Measurements from ENCODE around the gene HS3ST2. TPM values are rescaled to one million over a fixed set of nuclear protein-coding genes. Genes with fewer than 3 reads are reported as not detected.
"Not testable (repeated sequence)": the region's sequence is repeated elsewhere in the genome, so short reads cannot be mapped to it uniquely, and the experiment has no call there.

The HS3ST2 gene
- total RNA-seq, 1 donor from 2014 or later: 4.1 TPM

DNA sequence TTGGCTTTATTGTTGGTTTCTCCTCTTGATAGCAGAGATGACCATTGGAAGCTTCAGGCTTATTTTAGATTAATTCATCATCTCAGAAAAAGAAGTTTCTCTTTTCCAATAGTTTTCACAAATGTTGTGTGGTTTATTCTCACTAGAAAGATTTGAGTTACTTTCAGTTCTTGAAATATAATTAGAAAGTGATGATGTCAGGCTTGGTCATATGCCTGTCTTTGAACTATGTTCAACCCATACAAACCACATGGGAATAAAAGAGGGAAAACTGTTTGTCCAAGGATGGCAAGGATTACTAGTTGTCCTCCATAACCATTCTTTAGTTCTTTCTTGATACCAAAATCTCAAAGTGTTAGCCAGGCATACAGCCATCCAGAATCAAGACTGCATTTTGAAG, 3.7 kb upstream of the HS3ST2 start:
- DNase-seq (ENCODE audit: low spot score in 2 of 2): no peak
- no peak for FAIRE-seq

DNA sequence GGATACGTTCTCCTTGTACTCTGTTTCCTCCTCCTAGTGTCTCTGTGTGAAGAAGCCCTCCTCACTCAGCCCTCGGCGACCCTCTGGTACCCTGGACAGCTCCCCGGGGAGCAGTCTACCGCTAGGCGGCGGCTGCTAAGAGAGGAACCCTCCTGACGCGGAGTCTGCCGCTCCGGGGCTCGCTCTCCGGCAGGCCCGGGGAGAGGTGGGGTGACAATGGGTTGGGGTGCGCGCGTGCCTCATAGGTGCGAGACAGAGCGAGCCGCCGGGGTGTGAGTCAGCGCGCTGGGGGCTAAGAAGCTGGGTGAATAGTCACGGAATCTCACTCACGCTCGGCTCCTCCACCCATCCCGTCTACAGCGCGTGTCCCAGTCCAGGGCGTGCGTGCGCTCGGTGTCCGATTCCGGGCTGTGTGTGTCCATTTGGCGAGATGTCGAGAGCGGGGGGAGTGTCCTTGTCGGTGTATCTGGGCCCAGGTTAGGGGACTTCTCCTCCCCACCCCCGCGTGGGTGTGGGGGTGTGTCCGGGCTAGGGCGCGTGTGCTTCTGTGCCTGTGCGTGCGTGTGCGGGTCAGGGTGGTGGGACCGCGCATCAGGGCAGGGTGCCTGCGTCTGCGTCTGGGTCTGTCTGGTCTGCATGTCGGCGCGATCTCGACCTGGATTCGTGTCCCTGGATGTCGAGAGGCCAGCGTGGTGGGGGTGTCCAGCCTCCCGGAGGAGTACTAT, 577 bp upstream of the HS3ST2 start:
- DNase-seq (ENCODE audit: low spot score in 2 of 2) (peak; percentile 50), FAIRE-seq (no peak)

DNA sequence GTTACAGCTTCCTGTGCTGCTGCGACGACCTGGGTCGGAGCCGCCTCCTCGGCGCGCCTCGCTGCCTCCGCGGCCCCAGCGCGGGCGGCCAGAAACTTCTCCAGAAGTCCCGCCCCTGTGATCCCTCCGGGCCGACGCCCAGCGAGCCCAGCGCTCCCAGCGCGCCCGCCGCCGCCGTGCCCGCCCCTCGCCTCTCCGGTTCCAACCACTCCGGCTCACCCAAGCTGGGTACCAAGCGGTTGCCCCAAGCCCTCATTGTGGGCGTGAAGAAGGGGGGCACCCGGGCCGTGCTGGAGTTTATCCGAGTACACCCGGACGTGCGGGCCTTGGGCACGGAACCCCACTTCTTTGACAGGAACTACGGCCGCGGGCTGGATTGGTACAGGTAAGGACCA, 746 bp downstream of the HS3ST2 start:
- FAIRE-seq: no peak
- DNase-seq (ENCODE audit: low spot score in 2 of 2): peak in 1 of 2 donors; percentile 9

DNA sequence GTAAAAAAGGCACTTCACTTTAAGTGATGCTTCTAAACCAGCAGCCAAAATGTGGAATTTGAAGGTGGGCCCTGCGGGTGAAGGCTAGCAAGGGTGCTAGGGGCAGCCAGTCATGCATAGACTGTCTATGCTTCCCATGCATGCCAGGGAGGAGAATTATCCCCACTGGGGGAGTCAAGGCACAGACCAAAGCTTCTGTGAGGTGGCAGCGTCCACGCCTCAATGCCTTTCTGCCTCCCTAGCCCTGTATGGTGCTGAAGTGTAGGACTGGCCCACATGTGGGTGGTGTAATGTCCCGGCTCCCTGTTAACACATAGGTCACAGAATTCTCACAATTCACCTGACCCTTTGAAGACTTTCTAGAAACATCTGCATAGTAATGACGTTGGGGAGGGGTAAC, 1.9 kb downstream of the HS3ST2 start:
- DNase-seq (ENCODE audit: low spot score in 2 of 2): no peak
- FAIRE-seq: no peak

DNA sequence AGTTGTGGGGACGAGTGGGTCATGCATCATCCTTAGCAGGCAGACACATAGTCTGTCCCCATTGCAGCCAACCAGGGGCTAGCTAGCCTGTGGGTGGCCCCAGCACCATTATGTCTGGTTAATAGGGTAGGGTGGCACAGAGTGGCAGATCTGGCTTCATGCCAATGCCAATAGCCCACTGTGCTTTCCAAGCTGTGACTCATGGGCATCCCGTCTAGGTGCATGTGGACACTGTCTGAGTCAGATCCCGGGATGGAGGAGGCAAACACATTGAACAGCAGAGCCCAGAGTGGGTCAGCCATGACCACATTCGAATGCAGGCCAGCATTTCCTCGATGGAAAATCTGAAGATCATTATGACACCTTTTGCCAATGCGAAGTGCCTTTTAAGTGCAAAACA, 2.5 kb downstream of the HS3ST2 start:
- no peak for FAIRE-seq
- DNase-seq (ENCODE audit: low spot score in 2 of 2): peak in 1 of 2 donors; percentile 8

DNA sequence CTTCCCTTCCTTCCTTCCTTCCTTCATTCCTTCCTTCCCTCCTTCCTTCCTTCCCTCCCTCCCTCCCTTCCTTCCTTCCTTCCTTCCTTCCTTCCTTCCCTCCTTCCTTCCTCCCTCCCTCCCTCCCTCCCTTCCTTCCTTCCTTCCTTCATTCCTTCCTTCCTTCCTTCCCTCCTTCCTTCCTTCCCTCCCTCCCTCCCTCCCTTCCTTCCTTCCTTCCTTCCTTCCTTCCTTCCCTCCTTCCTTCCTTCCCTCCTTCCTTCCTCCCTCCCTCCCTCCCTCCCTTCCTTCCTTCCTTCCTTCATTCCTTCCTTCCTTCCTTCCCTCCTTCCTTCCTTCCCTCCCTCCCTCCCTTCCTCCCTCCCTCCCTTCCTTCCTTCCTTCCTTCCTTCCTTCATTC, 4.8 kb downstream of the HS3ST2 start:
- FAIRE-seq; DNase-seq (ENCODE audit: low spot score in 2 of 2): not testable (repeated sequence)

DNA sequence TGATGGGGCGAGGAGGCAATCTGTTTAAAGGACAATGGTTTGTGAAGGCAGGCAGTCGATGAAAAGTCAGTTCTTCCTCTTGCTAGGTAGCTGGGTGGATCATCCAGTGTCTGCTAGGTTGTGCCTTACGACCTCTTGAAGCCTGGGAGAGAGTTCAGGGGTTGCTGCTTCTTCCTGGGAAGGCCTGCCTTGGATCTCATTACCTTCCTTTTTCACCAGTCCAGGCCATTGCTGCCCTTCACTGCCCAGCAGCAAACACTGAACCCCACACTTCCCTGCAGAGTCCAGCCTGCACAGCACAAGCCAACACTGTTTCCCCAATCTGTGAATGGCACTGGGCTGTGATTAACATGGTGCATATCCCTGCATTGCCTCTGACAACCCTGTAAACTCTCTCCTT, 24.7 kb downstream of the HS3ST2 start:
- FAIRE-seq (no peak), DNase-seq (ENCODE audit: low spot score in 2 of 2) (no peak)

DNA sequence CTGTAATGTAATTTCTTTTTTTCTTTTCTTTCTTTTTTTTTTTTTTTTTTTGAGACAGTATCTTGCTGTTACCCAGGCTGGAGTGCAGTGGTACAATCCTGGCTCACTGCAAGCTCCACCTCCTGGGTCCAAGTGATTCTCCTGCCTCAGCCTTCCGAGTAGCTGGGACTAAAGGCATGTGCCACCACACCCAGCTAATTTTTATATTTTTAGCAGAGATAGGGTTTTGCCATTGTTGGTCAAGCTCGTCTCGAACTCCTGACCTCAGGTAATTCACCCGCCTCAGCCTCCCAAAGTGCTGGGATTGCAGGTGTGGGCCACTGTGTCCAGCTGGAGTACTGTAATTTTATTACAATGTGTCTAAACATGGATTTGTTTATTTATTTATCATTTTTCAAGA, 28.1 kb downstream of the HS3ST2 start:
- FAIRE-seq; DNase-seq (ENCODE audit: low spot score in 2 of 2): not testable (repeated sequence)

DNA sequence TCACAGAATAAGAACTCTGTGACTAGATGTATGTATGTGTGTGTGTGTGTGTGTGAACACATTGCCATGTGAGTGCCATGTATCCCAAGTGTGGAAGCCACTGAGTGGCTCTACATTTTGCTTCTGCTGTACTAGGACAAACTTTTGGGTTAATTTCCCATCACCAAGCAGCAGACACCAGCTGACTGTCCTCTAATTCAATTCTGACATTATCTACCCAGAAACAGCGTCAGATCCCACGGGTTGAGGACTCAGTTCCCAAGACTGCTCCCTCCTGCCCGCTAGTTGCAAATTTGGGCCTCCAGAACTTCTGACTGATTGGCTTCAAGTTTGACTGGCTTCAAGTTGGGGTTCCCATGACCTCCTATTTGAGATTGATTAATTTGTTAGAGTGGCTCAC, 29.2 kb downstream of the HS3ST2 start:
- FAIRE-seq (no peak), DNase-seq (ENCODE audit: low spot score in 2 of 2) (no peak)

DNA sequence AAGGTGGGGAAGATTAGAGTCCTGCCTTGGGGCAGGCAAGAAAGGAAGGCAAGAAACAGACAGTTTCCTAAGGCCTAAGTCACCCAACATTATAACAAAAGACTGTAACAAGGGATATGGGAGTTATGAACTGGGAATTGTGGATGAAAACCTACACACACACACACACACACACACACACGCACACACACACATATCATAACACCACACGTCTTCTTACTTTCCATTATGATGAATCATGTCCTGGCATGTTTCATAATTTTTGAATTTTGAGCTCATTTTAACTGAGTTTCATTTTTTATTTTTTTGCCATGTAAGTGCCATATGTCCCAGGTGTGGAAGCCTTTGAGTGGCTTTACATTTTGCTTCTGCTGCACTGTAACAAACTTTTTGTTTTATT, 29.9 kb downstream of the HS3ST2 start:
- FAIRE-seq (no peak), DNase-seq (ENCODE audit: low spot score in 2 of 2) (no peak)

DNA sequence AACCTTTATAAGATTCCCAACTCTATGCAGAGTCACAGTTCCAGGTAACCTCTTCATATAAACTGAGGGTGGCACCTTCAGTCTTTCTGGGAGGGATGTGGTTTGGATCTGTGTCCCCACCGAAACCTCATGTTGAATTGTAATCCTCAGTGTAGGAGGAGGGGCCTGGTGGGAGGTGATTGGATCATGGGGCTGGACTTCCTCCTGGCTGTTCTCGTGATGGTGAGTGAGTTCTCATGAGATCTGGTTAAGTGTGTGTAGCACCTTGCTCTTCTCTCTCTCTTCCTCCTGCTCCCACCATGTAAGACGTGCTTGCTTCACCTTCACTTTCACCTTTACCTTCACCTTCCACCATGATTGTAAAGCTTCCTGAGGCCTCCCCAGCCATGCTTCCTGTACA, 30.5 kb downstream of the HS3ST2 start:
- no peak for FAIRE-seq

DNA sequence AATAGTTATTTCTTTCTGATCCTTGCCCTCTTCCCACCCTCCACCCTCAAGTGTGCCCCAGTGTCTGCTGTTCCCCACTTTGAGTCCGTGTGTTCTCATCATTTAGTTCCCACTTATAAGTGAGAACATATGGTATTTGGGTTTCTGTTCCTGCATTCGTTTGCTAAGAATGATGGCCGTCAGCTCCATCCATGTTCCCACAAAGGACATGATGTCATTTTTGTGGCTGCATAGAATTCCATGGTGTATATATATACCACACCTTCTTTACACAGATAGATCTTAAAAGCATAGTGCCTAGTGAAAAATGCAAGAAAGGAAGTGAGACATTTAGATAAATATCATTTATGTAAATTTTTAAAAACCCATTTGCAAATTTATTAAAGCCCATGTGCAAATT, 33.1 kb downstream of the HS3ST2 start:
- FAIRE-seq (no peak), DNase-seq (ENCODE audit: low spot score in 2 of 2) (no peak)

More for the DNA sequence above, 30.5 kb downstream of the HS3ST2 start:
- no peak for DNase-seq (ENCODE audit: low spot score in 2 of 2)

DNA sequence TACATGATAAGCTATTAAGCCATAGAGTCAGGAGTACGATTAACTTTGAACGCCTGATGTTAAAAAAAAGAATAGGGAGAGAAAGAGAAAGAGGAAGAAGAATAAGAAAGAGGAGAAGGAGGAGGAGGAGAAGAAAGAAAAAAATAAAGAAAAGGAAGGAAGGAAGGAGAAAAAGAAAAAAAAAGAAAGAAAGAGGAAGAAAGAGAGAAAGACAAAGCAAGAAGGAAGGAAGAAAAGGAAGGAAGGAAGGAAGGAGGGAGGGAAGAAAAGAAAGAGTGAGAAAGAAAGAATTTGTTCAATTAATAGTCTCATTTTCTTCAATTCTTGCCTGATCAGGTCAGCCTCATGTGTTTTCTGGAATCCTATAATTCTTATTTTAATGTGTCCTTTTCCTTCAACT, 33.7 kb downstream of the HS3ST2 start:
- DNase-seq (ENCODE audit: low spot score in 2 of 2) (no peak), FAIRE-seq (no peak)

DNA sequence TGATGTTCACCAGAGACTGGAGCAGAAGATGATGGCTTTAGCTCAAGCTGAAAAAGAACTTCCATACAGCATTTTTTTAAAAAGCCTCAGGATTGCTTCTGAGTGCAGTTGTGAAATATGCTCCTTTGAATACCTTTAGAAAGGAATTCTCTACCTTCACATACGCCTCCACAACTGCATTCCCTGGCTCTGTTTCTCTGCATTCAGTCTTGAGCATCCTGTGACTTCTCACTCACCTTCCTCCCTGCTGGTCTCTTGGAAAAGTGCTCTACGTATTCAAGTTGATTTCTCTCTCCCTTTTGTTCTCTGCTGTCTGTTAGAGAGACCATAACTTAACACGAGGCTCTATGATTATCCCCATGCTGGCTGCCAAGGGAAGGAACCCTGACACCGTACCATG, 34.5 kb downstream of the HS3ST2 start:
- DNase-seq (ENCODE audit: low spot score in 2 of 2) (no peak), FAIRE-seq (no peak)

DNA sequence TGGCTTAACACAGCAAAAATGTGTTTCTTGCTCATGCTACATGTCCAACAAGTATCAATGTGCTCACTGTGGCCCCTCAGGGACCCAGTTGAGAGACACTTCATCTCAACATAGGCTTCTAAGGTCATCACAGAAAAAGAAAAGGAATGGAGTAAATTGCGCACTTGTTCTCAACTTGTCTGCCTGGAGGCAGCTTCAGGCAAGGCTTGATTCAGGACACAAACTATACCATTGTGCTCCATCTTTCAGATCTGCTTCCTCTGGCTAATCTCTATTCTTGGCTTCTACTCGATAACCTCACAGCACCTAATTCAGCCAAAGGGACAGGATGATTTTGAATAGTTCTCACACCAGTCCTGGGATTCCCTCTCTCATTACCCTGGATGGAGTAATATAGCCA, 35.6 kb downstream of the HS3ST2 start:
- FAIRE-seq (no peak), DNase-seq (ENCODE audit: low spot score in 2 of 2) (no peak)

DNA sequence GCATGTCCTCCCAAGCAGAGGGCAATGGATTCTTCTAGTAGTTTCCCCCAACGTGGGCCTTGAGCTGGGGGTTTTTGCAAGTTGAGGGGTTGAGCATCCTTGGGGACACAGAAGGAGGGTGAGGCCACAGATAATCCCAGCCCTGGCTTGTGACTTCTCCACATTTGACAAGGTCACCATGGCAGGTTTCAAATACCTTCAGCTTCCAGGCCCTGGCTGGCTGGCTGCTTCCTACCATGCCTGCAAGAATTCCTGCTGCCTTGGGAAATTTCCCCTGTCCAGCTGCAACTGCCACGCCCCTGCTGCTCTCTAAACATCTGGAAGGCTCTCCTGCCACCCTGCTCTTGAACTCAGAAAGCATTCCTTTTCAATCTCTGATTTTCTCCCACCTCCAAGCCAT, 41.3 kb downstream of the HS3ST2 start:
- FAIRE-seq: no peak
- DNase-seq (ENCODE audit: low spot score in 2 of 2): no peak

DNA sequence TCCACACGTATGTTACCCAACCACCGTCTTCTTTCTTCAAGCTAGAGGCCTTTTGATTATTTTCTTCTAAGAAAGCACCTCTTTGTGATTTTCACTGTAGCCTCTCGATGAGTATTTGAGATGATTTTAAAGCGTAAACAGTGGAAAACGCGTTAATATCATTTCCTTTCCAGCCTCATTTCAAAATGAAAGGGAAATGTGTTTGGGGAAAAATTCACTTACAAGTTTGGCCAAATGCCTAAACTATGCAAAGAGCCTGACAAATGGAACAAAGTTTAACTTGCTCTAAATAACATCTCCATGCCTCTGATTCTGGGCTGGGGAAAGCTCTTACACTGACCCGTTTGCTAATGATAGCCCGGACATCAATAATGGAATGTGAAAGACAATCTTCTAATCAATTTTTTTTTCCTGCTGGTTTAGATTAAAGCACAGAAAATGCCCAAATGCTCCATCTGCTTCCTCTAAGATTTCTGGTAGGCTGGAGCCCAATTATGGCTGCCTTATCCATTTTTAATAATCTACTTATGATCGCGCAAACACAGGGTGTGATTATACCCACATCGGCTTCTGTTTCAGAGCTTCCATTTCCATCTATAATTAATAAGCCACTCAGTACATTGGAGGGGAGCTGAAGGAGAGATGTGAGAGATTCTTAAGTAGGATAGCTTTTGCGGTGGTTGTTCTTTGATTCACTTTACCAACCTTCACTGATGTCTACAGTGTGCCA, 43.5 kb downstream of the HS3ST2 start:
- FAIRE-seq (no peak), DNase-seq (ENCODE audit: low spot score in 2 of 2) (no peak)

DNA sequence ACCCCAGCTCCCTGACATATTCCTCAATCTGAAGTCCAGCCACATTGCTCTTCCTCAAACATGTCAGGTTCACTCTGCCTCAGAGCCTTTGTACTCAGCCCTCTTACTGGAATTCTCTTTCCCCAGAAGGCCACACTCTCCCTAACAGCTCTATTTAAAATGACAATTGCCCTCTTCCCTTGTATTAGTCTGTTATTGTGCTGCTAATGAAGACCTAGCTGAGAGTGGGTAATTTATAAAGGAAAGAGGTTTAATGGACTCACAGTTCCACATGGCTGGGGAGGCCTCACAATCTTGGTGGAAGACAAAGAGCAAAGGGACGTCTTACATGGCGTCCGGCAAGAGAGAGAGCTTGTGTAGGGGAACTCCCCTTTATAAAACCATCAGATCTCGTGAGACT, 46.0 kb downstream of the HS3ST2 start:
- DNase-seq (ENCODE audit: low spot score in 2 of 2) (no peak), FAIRE-seq (no peak)

DNA sequence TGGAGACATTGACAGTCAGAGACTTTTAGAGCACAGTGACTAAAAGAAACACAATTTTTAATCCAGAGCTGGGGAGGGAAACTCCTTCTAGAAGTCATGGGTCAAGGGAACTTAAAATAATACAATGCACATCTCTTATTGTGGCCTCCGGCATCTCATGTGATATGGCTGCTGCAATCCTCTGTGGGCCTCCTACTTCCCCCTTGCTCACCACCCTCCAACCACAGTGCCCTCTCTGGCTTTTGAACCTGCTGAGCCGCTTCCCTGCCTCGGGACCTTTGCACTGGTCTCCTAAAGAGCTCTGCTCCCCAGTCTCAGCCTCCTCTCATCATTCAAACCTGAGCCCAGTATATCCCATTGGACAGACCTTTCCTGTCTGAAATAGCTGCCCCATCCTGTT, 47.6 kb downstream of the HS3ST2 start:
- no peak for FAIRE-seq
- DNase-seq (ENCODE audit: low spot score in 2 of 2): no peak

DNA sequence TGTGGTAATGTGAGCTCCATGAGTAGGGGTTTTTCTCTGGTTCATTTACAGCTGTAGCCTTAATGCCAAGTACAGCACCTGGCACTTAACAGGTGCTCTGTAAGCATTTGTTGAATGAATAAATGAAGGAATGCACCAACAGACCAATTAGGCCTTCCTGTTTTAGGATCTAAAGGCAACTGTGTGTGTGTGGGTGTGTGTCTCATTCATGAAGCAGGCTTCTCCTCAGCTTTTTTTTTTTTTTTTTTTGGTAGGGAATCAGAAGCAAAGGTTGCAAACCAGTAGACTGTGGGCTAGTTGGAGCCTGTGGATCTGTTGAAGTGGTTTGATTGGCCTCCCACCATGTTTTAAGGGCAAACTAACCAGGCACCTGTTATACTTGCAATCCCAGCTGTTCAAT, 48.1 kb downstream of the HS3ST2 start:
- FAIRE-seq (no peak), DNase-seq (ENCODE audit: low spot score in 2 of 2) (no peak)

DNA sequence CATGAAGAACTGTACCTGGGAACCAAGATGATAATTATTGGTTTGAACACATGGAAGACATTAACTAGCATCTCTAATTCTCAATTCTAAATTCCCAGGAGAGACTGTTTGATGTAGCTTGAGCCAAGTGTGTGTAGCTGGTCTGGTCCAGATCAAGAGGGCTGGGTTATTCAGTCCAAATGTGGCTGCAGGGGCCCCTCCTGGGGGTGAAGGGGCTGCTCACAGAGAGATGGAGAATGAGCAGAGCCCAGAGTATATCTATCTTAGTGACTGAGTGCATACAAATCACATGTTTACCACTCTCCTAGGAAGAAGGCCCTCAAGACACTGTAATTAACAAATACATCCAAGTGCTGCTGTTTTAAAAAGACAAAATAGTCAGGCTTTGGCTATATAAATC, 50.4 kb downstream of the HS3ST2 start:
- FAIRE-seq (no peak), DNase-seq (ENCODE audit: low spot score in 2 of 2) (no peak)

DNA sequence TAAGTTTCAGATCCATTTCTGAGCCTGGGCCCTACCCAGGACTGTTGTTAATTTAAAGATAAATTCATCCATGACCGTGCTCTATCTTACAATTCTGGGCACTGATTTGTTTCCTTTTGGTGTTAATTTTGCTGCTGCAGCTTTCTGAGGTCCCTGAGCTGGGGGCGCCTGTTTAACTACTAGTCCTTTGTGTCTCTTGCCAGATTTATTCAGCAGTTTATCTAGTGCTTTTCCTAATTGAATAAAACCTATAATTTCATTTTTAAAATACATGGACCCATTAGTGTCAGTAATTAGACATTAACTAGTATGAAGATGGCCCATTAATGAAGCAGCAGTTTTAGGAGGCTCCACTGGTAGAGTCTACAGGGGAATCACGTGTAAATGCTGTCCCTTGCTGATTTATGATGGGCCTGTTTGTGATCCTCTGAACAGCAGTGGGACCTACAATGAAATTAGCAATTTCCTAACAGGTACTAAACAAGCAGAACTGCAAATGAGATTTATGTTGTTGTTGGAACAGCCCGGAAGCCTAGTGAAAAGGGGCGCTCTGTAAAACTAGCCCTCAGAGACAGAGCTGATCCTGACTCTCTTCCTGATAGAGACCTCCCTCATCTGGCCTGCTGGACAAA, 54.7 kb downstream of the HS3ST2 start:
- DNase-seq (ENCODE audit: low spot score in 2 of 2) (no peak), FAIRE-seq (no peak)
